Hepatocyte (in vitro differentiated cells): Measurements from ENCODE around the gene ZCWPW2. TPM values are rescaled to one million over a fixed set of nuclear protein-coding genes. Genes with fewer than 3 reads are reported as not detected.

Experiments
- DNase-seq: peaks from one replicate; pipeline ENCODE4 v3.0.0-alpha.2; 2016; ENCODE audit warnings: low spot score
- H2AFZ ChIP-seq: fragments of 200-600 bp; sonication (generic); 2 replicates; pipeline ENCODE4 v1.6.0; 2016; ENCODE audit warnings: antibody characterized with exemption, mild to moderate bottlenecking
- H3K27ac ChIP-seq: fragments of 200-600 bp; sonication (generic); 2 replicates; pipeline ENCODE4 v1.5.1; 2016; ENCODE audit warnings: mild to moderate bottlenecking
- H3K27me3 ChIP-seq: fragments of 200-600 bp; sonication (generic); 2 replicates; pipeline ENCODE4 v1.6.1; 2016
- H3K36me3 ChIP-seq: fragments of 200-600 bp; sonication (generic); replicated peaks from 2 replicates; pipeline ENCODE4 v1.5.1; 2016; ENCODE audit warnings: low read depth; ENCODE audit not compliant: insufficient read depth
- H3K4me1 ChIP-seq: fragments of 200-600 bp; sonication (generic); 2 replicates; pipeline ENCODE4 v1.5.1; 2016; ENCODE audit warnings: mild to moderate bottlenecking, moderate library complexity; ENCODE audit not compliant: insufficient read depth
- H3K4me2 ChIP-seq: fragments of 200-600 bp; sonication (generic); 2 replicates; pipeline ENCODE4 v1.6.0; 2016
- H3K4me3 ChIP-seq: fragments of 200-600 bp; sonication (generic); 2 replicates; pipeline ENCODE4 v1.5.1; 2016; ENCODE audit warnings: mild to moderate bottlenecking
- H3K79me2 ChIP-seq: fragments of 200-600 bp; sonication (generic); 2 replicates; pipeline ENCODE4 v1.6.0; 2017; ENCODE audit warnings: mild to moderate bottlenecking
- H3K9me2 ChIP-seq: fragments of 200-600 bp; sonication (generic); replicated peaks from 2 replicates; pipeline ENCODE4 v1.6.0; 2017; ENCODE audit warnings: mild to moderate bottlenecking; ENCODE audit not compliant: insufficient read depth
- H3K9me3 ChIP-seq: fragments of 200-600 bp; sonication (generic); 2 replicates; pipeline ENCODE4 v1.5.1; 2016; ENCODE audit warnings: low read depth, mild to moderate bottlenecking
- H4K20me1 ChIP-seq: fragments of 200-600 bp; sonication (generic); 2 replicates; pipeline ENCODE4 v1.6.0; 2016; ENCODE audit warnings: mild to moderate bottlenecking; ENCODE audit not compliant: insufficient read depth, poor library complexity, severe bottlenecking
- EZH2 ChIP-seq: fragments of 200-600 bp; sonication (generic); IDR thresholded peaks from 2 replicates; pipeline ENCODE4 v1.6.1; 2016; ENCODE audit warnings: antibody characterized with exemption, mild to moderate bottlenecking, borderline replicate concordance
- EZH2phosphoT487 ChIP-seq: fragments of 200-600 bp; sonication (generic); IDR thresholded peaks from one replicate; pipeline ENCODE4 v1.6.1; 2018; ENCODE audit warnings: antibody characterized with exemption, mild to moderate bottlenecking, low read depth, moderate library complexity; ENCODE audit not compliant: unreplicated experiment, severe bottlenecking
- WGBS: methylation state at CpG from one replicate; pipeline ENCODE4 v1.1.6; 2016; ENCODE audit warnings: low lambda C conversion rate; ENCODE audit errors: missing lambda C conversion rate; 5-methylcytosine and 5-hydroxymethylcytosine counted together
- polyA plus RNA-seq: library from polyadenylated mRNA; unstranded; fragments of >200 nt; fragmentation: Nextera tagmentation; extraction: Ambion mirVana; gene quantifications from 2 replicates; pipeline ENCODE4 v1.2.1, GENCODE V29; 2016
- total RNA-seq: library from RNA; depleted of rRNA; stranded (reverse); fragments of >200 nt; gene quantifications from 2 replicates; pipeline ENCODE4 v1.2.3, GENCODE V29; 2014
- TF ChIP-seq, protein P1 (sequence below): fragments of 200-600 bp; sonication (generic); IDR thresholded peaks from 2 replicates; pipeline ENCODE4 v1.5.1; 2016; ENCODE audit warnings: antibody characterized with exemption, mild to moderate bottlenecking; ENCODE audit not compliant: poor library complexity

The ZCWPW2 gene
- total RNA-seq (0.52 and 0.77 TPM in 2 replicates), polyA plus RNA-seq (1.6 and 1.8 TPM in 2 replicates)

GRCh38 chr3:28348629-28349468 lies at the start of gene ZCWPW2, which contains the start of gene AZI2:
TSS of gene ZCWPW2 (plus strand) at chr3:28348721. CDS start at chr3:28413069, 64,348 bp downstream.
TSS of gene AZI2 (minus strand) at chr3:28348824. CDS start at chr3:28340617, 8,207 bp downstream.
- Histone ChIP-seq H3K9me3 (peaks cover 6% of the 10 kb centered on the region), H3K9me2 (no peaks in the 10 kb centered on the region), H3K36me3 (no peaks in the 10 kb centered on the region), H3K4me3 (peak within 1 kb of the TSS; percentile 53), H3K27ac (peak within 1 kb of the TSS; percentile 99), H3K27me3 (no peaks in the 10 kb centered on the region), H3K4me1 (peaks cover 7% of the 10 kb centered on the region), H2AFZ (peak within 1 kb of the TSS; percentile 80), H4K20me1 (peaks cover 8% of the 10 kb centered on the region), H3K4me2 (peak within 1 kb of the TSS; percentile 79), H3K79me2 (peaks cover 59% of the 10 kb centered on the region)
- TF ChIP-seq EZH2phosphoT487 (no peak), EZH2 (no peak)
- TF ChIP-seq, protein P1, sequence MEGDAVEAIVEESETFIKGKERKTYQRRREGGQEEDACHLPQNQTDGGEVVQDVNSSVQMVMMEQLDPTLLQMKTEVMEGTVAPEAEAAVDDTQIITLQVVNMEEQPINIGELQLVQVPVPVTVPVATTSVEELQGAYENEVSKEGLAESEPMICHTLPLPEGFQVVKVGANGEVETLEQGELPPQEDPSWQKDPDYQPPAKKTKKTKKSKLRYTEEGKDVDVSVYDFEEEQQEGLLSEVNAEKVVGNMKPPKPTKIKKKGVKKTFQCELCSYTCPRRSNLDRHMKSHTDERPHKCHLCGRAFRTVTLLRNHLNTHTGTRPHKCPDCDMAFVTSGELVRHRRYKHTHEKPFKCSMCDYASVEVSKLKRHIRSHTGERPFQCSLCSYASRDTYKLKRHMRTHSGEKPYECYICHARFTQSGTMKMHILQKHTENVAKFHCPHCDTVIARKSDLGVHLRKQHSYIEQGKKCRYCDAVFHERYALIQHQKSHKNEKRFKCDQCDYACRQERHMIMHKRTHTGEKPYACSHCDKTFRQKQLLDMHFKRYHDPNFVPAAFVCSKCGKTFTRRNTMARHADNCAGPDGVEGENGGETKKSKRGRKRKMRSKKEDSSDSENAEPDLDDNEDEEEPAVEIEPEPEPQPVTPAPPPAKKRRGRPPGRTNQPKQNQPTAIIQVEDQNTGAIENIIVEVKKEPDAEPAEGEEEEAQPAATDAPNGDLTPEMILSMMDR, result peak; percentile 39
- peak; percentile 99 for DNase-seq
- WGBS, result under 1% methylated on average over 56 of the region's 83 CpGs

DNA sequence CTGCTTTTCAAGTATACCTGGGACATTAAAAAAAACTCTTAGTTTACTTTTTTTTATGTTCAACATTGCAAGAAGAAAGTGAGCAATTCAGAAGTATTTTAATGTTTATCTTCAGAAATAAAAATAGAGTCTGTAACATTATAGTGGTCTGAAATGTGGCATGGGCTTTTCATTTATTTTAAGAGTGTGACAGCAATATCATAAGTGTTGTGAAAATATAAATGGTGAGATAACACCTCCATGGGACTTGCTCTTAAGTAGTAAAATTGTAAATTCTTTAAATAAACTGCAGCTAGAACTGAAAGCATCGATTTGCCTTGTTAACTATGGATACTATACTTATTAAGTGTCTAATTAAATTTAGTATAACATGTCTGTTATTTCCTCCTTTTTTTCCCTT lies 48.8 kb upstream of the ZCWPW2 start:
- Histone ChIP-seq H3K4me2 (no peak overlapping the region), H3K27me3 (no peaks in the 10 kb centered on the region), H3K4me1 (no peaks in the 10 kb centered on the region), H3K36me3 (no peaks in the 10 kb centered on the region), H3K9me2 (no peaks in the 10 kb centered on the region), H3K79me2 (peaks cover 2% of the 10 kb centered on the region), H2AFZ (no peak overlapping the region), H3K4me3 (no peak overlapping the region), H3K27ac (no peak overlapping the region), H3K9me3 (no peaks in the 10 kb centered on the region), H4K20me1 (no peaks in the 10 kb centered on the region)
- TF ChIP-seq, protein P1, result no peak
- no peak for TF ChIP-seq EZH2
- no peak for TF ChIP-seq EZH2phosphoT487
- no peak for DNase-seq
- WGBS, result 84% methylated on average over 1 of the region's 1 CpG

GRCh38 chr3:28300345-28300962 lies 48.1 kb upstream of the ZCWPW2 start:
- H4K20me1 ChIP-seq, result no peaks in the 10 kb centered on the region
- WGBS, result 93% methylated on average over 5 of the region's 5 CpGs
- no peak overlapping the region for H3K27ac ChIP-seq
- H2AFZ ChIP-seq, result no peak overlapping the region
- DNase-seq, result no peak
- H3K9me2 ChIP-seq, result no peaks in the 10 kb centered on the region
- no peaks in the 10 kb centered on the region for H3K9me3 ChIP-seq
- H3K4me3 ChIP-seq, result no peak overlapping the region
- TF ChIP-seq EZH2, result no peak
- TF ChIP-seq EZH2phosphoT487, result no peak
- TF ChIP-seq, protein P1, result no peak
- no peaks in the 10 kb centered on the region for H3K27me3 ChIP-seq
- H3K4me2 ChIP-seq, result no peak overlapping the region
- no peaks in the 10 kb centered on the region for H3K4me1 ChIP-seq
- H3K79me2 ChIP-seq, result peaks cover 2% of the 10 kb centered on the region
- H3K36me3 ChIP-seq, result no peaks in the 10 kb centered on the region
